ENCODE results near the gene TMEM38B.

TMEM38B gene, protein sequence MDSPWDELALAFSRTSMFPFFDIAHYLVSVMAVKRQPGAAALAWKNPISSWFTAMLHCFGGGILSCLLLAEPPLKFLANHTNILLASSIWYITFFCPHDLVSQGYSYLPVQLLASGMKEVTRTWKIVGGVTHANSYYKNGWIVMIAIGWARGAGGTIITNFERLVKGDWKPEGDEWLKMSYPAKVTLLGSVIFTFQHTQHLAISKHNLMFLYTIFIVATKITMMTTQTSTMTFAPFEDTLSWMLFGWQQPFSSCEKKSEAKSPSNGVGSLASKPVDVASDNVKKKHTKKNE

DNA sequence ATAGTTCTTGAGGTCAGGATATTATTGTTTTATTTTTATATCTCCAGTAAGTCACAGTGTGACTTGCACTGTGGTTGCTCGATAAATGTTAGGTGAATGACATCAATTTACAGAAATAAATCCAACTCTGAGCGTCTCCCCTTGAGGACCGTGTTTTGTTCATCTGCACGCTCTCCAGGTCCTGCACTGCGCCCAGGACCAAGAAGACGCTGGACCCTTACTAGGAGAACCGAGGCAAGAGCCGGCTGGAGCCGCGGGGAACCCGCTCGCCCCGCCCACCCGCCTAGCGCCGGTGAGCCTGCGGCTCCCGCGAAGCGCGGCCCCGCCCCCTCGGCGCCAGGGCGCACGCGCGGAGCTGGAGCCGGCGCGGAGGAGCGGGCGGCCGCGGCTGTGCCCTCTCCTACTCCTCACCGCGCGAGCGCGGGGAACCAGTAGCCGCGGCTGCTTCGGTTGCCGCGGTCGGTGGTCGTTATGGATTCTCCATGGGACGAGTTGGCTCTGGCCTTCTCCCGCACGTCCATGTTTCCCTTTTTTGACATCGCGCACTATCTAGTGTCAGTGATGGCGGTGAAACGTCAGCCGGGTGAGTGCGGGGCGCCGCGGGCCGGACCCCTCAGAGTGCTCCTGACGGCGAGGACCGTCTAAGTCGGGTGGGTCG is at the start of gene TMEM38B:
Gene TMEM38B (plus strand): TSS at position 352 of the 658 bp plus-strand sequence. CDS start 120 bp downstream, at position 472.
- peak; percentile 71 for DNase-seq (ENCODE audit: low read depth)
- TF ChIP-seq, protein P1, sequence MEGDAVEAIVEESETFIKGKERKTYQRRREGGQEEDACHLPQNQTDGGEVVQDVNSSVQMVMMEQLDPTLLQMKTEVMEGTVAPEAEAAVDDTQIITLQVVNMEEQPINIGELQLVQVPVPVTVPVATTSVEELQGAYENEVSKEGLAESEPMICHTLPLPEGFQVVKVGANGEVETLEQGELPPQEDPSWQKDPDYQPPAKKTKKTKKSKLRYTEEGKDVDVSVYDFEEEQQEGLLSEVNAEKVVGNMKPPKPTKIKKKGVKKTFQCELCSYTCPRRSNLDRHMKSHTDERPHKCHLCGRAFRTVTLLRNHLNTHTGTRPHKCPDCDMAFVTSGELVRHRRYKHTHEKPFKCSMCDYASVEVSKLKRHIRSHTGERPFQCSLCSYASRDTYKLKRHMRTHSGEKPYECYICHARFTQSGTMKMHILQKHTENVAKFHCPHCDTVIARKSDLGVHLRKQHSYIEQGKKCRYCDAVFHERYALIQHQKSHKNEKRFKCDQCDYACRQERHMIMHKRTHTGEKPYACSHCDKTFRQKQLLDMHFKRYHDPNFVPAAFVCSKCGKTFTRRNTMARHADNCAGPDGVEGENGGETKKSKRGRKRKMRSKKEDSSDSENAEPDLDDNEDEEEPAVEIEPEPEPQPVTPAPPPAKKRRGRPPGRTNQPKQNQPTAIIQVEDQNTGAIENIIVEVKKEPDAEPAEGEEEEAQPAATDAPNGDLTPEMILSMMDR (conservative IDR thresholded peaks at IDR 0.05; ENCODE audit: low read depth, low read length) = no peak
- peak within 1 kb of the TSS; percentile 86 for H3K4me3 ChIP-seq (ENCODE audit: low read depth, low read length)

DNA sequence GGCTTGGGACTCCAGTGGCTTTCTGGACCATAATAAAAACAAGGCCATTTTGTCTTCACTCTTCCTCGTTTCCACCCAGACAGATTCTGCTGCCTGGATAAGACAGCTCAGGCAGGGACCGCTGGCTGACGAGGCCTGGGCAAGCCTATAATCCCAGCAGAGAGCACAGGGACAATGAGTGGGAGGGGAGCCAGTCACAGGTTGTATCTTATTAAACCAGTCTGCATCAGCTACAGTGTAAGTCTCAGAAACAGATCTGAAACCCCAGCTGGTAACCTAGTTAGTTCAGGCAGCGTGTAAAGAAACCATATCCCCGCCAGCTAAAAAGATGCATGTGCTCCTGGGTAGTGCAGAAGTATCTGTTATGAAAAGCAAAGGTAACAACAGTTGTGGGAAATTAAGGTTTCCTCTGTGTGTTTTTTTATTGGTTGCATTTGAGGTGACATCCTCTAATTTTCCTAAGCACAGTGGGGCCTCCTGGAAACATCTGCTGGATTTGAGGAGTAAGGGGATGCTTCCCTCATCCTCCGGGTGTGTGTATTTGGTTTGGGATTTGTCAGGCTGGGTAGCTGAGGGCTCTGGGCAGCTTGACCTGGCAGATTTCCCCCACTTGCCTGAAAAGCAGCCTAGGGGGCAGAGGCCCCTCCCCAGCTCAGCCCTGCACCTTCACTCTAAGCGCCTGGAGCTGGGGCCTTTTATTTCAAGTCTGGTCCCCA is 47.3 kb upstream of the TMEM38B start:
- TF ChIP-seq, protein P1 (conservative IDR thresholded peaks at IDR 0.05; ENCODE audit: low read depth, low read length) = no peak
- DNase-seq (ENCODE audit: low read depth) = no peak
- no peak overlapping the region for H3K4me3 ChIP-seq (ENCODE audit: low read depth, low read length)

DNA sequence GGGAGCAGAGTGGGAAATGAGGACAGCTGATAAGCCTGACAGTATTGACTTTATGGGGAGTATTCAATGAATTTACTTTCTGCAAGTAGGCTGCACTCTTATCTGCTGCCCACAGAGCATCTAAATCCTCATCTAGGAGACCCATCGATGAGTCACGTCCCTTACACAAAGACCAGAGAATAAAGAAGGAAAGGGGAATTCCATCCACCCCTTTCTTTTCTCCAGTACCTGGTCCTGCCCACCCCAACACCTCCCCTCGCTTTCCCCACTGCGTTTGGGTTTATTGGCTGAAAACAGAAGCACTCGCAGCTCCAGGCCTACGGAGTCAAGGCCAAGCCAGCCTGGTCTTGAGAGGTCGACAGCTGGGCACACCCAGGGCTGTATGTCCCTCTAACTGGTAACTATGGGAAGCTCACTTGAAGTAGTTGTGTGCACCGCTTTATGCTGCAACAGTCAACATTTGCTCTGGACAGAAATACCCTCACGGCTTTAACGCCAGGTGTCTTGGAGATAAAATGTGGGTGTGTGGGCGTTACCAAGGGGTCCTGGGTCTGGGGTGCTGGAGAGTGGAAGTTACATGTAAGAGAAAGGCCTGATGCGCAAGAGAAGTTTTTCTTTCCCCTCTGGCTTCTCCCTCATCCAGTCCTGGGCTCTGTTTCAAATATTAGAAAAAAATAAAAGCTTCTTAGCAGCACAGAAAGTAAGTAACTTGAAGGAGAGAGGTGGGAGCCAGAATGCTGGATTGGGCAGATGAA is 46.6 kb upstream of the TMEM38B start:
- TF ChIP-seq, protein P1 (conservative IDR thresholded peaks at IDR 0.05; ENCODE audit: low read depth, low read length) = no peak
- no peak for DNase-seq (ENCODE audit: low read depth)
- H3K4me3 ChIP-seq (ENCODE audit: low read depth, low read length) = no peak overlapping the region

DNA sequence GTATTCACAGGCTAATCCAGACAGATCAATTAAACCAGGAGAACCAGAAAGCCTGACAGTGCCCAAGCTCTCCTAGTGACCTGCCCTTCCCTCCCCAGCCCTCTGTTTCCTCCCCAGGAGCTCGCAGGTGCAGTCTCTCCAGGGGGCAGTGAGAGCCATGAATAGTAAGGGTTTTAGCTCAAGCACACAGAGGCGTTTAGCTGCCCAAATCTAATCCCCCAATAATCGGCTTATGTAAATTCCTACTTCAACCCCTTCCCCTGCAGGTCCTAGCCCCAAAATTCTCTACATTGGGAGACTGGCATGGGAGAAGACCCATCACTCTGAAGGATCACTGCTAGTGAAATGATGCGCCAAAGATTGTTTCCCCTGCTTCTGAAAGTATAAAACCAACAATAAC is 42.5 kb upstream of the TMEM38B start:
- DNase-seq (ENCODE audit: low read depth) = no peak
- H3K4me3 ChIP-seq (ENCODE audit: low read depth, low read length) = no peak overlapping the region
- TF ChIP-seq, protein P1 (conservative IDR thresholded peaks at IDR 0.05; ENCODE audit: low read depth, low read length) = no peak

DNA sequence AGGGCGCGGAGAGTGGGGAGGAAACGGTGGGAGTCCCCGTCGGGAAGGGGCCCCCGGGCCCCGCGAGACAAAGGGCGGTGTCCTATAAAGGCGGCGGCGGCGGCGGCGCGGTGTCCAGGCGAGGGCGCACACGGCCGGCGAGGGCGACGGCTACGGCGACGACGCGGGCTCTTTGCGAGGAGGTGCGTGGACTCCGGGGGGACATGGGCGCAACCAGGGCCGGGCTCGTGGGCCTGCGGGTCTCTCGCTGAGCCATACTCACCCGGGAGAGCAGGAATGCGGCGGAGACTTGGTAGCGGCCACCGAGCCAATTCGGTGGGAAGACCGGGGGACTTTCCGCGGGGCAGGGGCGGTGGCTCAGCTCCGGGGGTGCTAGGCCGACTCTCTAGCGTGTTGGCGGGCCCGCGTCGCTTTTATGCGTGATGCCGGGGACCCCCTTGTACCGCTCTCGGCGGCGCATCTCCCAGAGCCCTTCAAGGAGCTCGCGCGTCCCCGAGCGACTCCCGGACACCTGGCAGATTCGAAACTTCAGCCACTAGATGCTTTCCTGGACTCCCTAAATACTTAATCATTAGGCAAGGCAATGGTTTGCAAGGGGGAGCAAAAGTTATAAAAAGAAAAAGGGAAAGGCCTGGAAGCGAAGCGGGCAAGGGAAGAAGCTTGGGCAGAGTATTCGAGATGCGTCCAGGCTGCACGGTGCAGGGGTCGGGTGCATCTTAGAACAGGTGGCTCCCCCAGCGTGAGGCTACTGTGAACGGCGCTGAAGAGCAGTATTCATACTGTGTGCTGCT is 38.0 kb upstream of the TMEM38B start:
- peak overlapping the region; percentile 54 for H3K4me3 ChIP-seq (ENCODE audit: low read depth, low read length)
- no peak for DNase-seq (ENCODE audit: low read depth)
- TF ChIP-seq, protein P1 (conservative IDR thresholded peaks at IDR 0.05; ENCODE audit: low read depth, low read length) = no peak

DNA sequence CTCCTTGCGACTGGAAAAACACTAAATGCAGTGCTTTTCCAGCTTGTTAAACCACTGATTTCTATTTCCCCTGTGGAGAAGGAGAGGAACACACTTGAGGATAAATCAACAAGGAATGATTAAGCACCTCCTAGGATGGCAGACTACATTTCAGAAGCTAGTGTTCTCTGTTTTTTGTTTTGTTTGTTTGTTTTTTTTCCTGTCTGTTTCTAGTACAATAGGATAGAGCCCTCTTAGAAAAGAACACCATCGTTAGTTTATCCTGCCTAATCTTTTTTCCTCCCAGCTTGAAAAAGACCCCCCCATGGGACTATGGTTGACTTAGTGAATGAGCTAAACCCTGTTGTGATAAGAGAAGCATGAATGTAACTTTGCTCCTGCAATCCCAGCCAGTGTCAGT is 36.0 kb upstream of the TMEM38B start:
- DNase-seq (ENCODE audit: low read depth) = no peak
- TF ChIP-seq, protein P1 (conservative IDR thresholded peaks at IDR 0.05; ENCODE audit: low read depth, low read length) = no peak
- H3K4me3 ChIP-seq (ENCODE audit: low read depth, low read length) = no peak overlapping the region
